HCT116 (cell line): ENCODE measurements around the gene MRRF. TPM values are rescaled to one million over a fixed set of nuclear protein-coding genes. Genes with fewer than 3 reads are reported as not detected.

ENCODE experiments used
- ATAC-seq: fragments of 200-7000 bp; cut with Tn5 transposase; 2 replicates; pipeline ENCODE4 v1.9.1; 2020; ENCODE audit warnings: mild to moderate bottlenecking, moderate library complexity
- BruUV-seq: library from RNA; stranded (reverse); fragments of 400-500 nt; replicated peaks from 2 replicates; lab custom pipeline; 2021; lab: Mats Ljungman, UMichigan
- CTCF ChIA-PET: fragments of 300-600 bp; sonication (Branson Sonifier 250); formaldehyde crosslinking; loops from one replicate; lab custom pipeline; 2021; ENCODE audit warnings: antibody characterized with exemption; lab: Charles Lee
- POLR2A ChIA-PET: fragments of 300-600, 350-600 bp; sonication (Branson Sonifier 250); formaldehyde crosslinking; loops from one replicate; lab custom pipeline; 2021; ENCODE audit warnings: antibody characterized with exemption; lab: Charles Lee
- RAD21 ChIA-PET, 2 experiments: fragments of 300-600 bp; sonication (Branson Sonifier 250); formaldehyde crosslinking; loops; one replicate each; lab custom pipeline; 2023; ENCODE audit warnings: low total read pairs in 2 of 2; ENCODE audit not compliant: uncharacterized antibody in 2 of 2, unreplicated experiment in 2 of 2, low non-redundant PET in 1 of 2; lab: Charles Lee
- DNase-seq: peaks from one replicate; pipeline ENCODE4 v3.0.0-alpha.2; 2010; ENCODE audit warnings: low read depth, low spot score
- H2AFZ ChIP-seq: fragments of 200-600 bp; shearing (Covaris generic), sonication (generic); 2 replicates; pipeline ENCODE4 v1.6.1; 2017; ENCODE audit warnings: low read depth, mixed run types, mixed read lengths, antibody characterized with exemption, low read length; ENCODE audit not compliant: poor library complexity, severe bottlenecking
- H3K27ac ChIP-seq: 2 replicates; pipeline ENCODE4 v1.5.1; 2012; ENCODE audit warnings: low read depth, low read length
- H3K27me3 ChIP-seq: fragments of 200-600 bp; sonication (generic); 2 replicates; pipeline ENCODE4 v1.6.1; 2016; ENCODE audit warnings: mixed run types, low read length, mixed read lengths; ENCODE audit not compliant: insufficient read depth
- H3K36me3 ChIP-seq, 2 experiments: fragments of 200-500 bp in 1 of 2; fragments of 200-600 bp in 1 of 2; sonication (Bioruptor generic) in 1 of 2; sonication (generic) in 1 of 2; 2 replicates each; pipeline versions ENCODE4 v1.5.1 to v1.6.1; 2014 to 2016; ENCODE audit warnings: low read length in 2 of 2, inconsistent platforms in 1 of 2, mixed read lengths in 1 of 2, mixed run types in 1 of 2; ENCODE audit not compliant: insufficient read depth in 2 of 2, control insufficient read depth in 1 of 2
- H3K4me1 ChIP-seq, 2 experiments: fragments of 200-600 bp in 1 of 2; sonication (generic) in 1 of 2; 2 replicates each; pipeline versions ENCODE4 v1.5.1 to v1.6.1; 2012 to 2017; ENCODE audit warnings: low read length in 2 of 2, inconsistent platforms in 1 of 2, mild to moderate bottlenecking in 1 of 2, mixed read lengths in 1 of 2, mixed run types in 1 of 2, moderate library complexity in 1 of 2; ENCODE audit not compliant: insufficient read depth in 2 of 2, control insufficient read depth in 1 of 2
- H3K4me2 ChIP-seq: fragments of 200-600 bp; sonication (generic); 2 replicates; pipeline ENCODE4 v1.6.1; 2017; ENCODE audit warnings: mixed run types, low read length, mixed read lengths
- H3K4me3 ChIP-seq, 2 experiments: fragments of 200-600 bp in 1 of 2; sonication (generic) in 1 of 2; replicated peaks in 1 of 2; 2 replicates each; pipeline ENCODE4 v1.5.1; 2011 to 2016; ENCODE audit warnings: low read length in 2 of 2, control low read depth in 1 of 2, low read depth in 1 of 2, mild to moderate bottlenecking in 1 of 2, mixed read lengths in 1 of 2, mixed run types in 1 of 2
- H3K79me2 ChIP-seq: fragments of 200-600 bp; sonication (generic); 2 replicates; pipeline ENCODE4 v1.6.1; 2017; ENCODE audit warnings: mild to moderate bottlenecking, mixed run types, low read length, moderate library complexity, mixed read lengths; ENCODE audit not compliant: insufficient read depth
- H3K9ac ChIP-seq: fragments of 200-600 bp; sonication (generic); 2 replicates; pipeline ENCODE4 v1.6.1; 2016; ENCODE audit warnings: low read length, mixed read lengths
- H3K9me2 ChIP-seq: fragments of 200-600 bp; sonication (generic), shearing (Covaris generic); 2 replicates; pipeline ENCODE4 v1.6.1; 2017; ENCODE audit warnings: mixed run types, mild to moderate bottlenecking, moderate library complexity; ENCODE audit not compliant: insufficient read depth
- H3K9me3 ChIP-seq, 2 experiments: fragments of 200-500 bp in 1 of 2; fragments of 200-600 bp in 1 of 2; sonication (Bioruptor generic) in 1 of 2; sonication (generic) in 1 of 2; 2 replicates each; pipeline ENCODE4 v1.6.1; 2014 to 2017; ENCODE audit warnings: low read length in 2 of 2, mixed read lengths in 2 of 2, inconsistent platforms in 1 of 2, low read depth in 1 of 2, mild to moderate bottlenecking in 1 of 2, mixed run types in 1 of 2, moderate library complexity in 1 of 2; ENCODE audit not compliant: control insufficient read depth in 1 of 2, insufficient read depth in 1 of 2
- H4K20me1 ChIP-seq: fragments of 200-600 bp; sonication (generic), shearing (Covaris generic); 2 replicates; pipeline ENCODE4 v1.6.1; 2017; ENCODE audit warnings: mixed run types, mild to moderate bottlenecking, moderate library complexity; ENCODE audit not compliant: insufficient read depth
- ATF3 ChIP-seq: IDR thresholded peaks from 2 replicates; pipeline ENCODE4 v1.6.1; 2012
- CBX3 ChIP-seq: IDR thresholded peaks from 2 replicates; pipeline ENCODE4 v1.6.1; 2012; ENCODE audit warnings: low read depth
- EGR1 ChIP-seq: IDR thresholded peaks from 2 replicates; pipeline ENCODE4 v1.6.1; 2012; ENCODE audit warnings: low read depth
- EZH2 ChIP-seq: fragments of 200-600 bp; sonication (generic); IDR thresholded peaks from 2 replicates; pipeline ENCODE4 v1.6.1; 2017; ENCODE audit warnings: antibody characterized with exemption, mixed run types
- EZH2phosphoT487 ChIP-seq: fragments of 200-600 bp; IDR thresholded peaks from 2 replicates; pipeline ENCODE4 v1.6.1; 2018; ENCODE audit warnings: antibody characterized with exemption, borderline replicate concordance
- MAX ChIP-seq: IDR thresholded peaks from 2 replicates; pipeline ENCODE4 v1.6.1; 2012
- RAD21 ChIP-seq: IDR thresholded peaks from 2 replicates; pipeline ENCODE4 v1.6.1; 2012; ENCODE audit warnings: low read depth, mild to moderate bottlenecking
- SIN3A ChIP-seq: IDR thresholded peaks from 2 replicates; pipeline ENCODE4 v1.6.1; 2012; ENCODE audit warnings: low read depth
- SP1 ChIP-seq: IDR thresholded peaks from 2 replicates; pipeline ENCODE4 v1.6.1; 2012; ENCODE audit warnings: low read depth
- TCF7L2 ChIP-seq: IDR thresholded peaks from 2 replicates; pipeline ENCODE4 v1.7.0; 2011; ENCODE audit warnings: borderline replicate concordance, inconsistent platforms; ENCODE audit not compliant: insufficient read depth, insufficient read length; ENCODE audit errors: extremely low read depth
- YY1 ChIP-seq: IDR thresholded peaks from 2 replicates; pipeline ENCODE4 v1.6.1; 2011; ENCODE audit warnings: low read length, low read depth, moderate library complexity, mild to moderate bottlenecking; ENCODE audit not compliant: insufficient replicate concordance; ENCODE audit errors: extremely low read depth
- ZBTB33 ChIP-seq: IDR thresholded peaks from 2 replicates; pipeline ENCODE4 v1.6.1; 2011; ENCODE audit warnings: mild to moderate bottlenecking, low read length, moderate library complexity; ENCODE audit not compliant: insufficient replicate concordance; ENCODE audit errors: extremely low read depth
- ZFX ChIP-seq: fragments of 450-650 bp; IDR thresholded peaks from 2 replicates; pipeline ENCODE4 v1.6.1; 2017
- ZNF274 ChIP-seq: fragments of 200-500 bp; sonication (Bioruptor generic); IDR thresholded peaks from 2 replicates; pipeline ENCODE4 v1.6.1; 2014; ENCODE audit warnings: mild to moderate bottlenecking, low read depth, low read length, inconsistent platforms
- intact Hi-C: fragments of 100-400 bp; cut with micrococcal nuclease; formaldehyde crosslinking; loops from 2 replicates; pipeline ENCODE4 v1.10.0; 2022
- total RNA-seq: library from RNA; stranded (reverse); gene quantifications from one replicate; pipeline ENCODE4 v1.2.1, GENCODE V29; 2021; ENCODE audit not compliant: unreplicated experiment
- TF ChIP-seq, protein P1 (sequence below), 3 experiments: fragments of 200-600 bp in 1 of 3; sonication (generic) in 1 of 3; IDR thresholded peaks in 2 of 3; conservative IDR thresholded peaks in 1 of 3; 2 replicates each; pipeline ENCODE4 v1.5.1; 2012 to 2017; ENCODE audit warnings: low read depth in 2 of 3, low read length in 2 of 3, antibody characterized with exemption in 1 of 3, borderline replicate concordance in 1 of 3, control low read depth in 1 of 3, mild to moderate bottlenecking in 1 of 3, mixed read lengths in 1 of 3, mixed run types in 1 of 3, moderate library complexity in 1 of 3; ENCODE audit not compliant: insufficient read depth in 1 of 3

MRRF gene
- total RNA-seq, 1 experiment from 2014 or later = 88.6 TPM

- TF ChIP-seq TCF7L2 = no peak
- no peak for TF ChIP-seq SP1
- no peak for TF ChIP-seq YY1
- no peak for TF ChIP-seq EZH2
- TF ChIP-seq ATF3 = no peak
- no peak for TF ChIP-seq EGR1
- TF ChIP-seq RAD21 = no peak
- no peak for TF ChIP-seq ZFX
- no peak for TF ChIP-seq SIN3A
Measured at GRCh38 chr9:122216138-122216797, 48.4 kb upstream of the MRRF start (continued).

- Histone ChIP-seq H3K4me3 (no peak overlapping the region), H3K4me2 (no peak overlapping the region), H3K27ac (no peak overlapping the region), H2AFZ (no peak overlapping the region), H3K9ac (no peak overlapping the region), H3K36me3 (no peaks in the 10 kb centered on the region), H3K9me3 (no peaks in the 10 kb centered on the region), H3K79me2 (no peaks in the 10 kb centered on the region), H3K27me3 (no peaks in the 10 kb centered on the region)
- no peak for ATAC-seq
- CTCF ChIA-PET = no interaction called here
- TF ChIP-seq EGR1 = no peak
- TF ChIP-seq, protein P1, sequence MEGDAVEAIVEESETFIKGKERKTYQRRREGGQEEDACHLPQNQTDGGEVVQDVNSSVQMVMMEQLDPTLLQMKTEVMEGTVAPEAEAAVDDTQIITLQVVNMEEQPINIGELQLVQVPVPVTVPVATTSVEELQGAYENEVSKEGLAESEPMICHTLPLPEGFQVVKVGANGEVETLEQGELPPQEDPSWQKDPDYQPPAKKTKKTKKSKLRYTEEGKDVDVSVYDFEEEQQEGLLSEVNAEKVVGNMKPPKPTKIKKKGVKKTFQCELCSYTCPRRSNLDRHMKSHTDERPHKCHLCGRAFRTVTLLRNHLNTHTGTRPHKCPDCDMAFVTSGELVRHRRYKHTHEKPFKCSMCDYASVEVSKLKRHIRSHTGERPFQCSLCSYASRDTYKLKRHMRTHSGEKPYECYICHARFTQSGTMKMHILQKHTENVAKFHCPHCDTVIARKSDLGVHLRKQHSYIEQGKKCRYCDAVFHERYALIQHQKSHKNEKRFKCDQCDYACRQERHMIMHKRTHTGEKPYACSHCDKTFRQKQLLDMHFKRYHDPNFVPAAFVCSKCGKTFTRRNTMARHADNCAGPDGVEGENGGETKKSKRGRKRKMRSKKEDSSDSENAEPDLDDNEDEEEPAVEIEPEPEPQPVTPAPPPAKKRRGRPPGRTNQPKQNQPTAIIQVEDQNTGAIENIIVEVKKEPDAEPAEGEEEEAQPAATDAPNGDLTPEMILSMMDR (IDR thresholded peaks at IDR 0.05 in 2 of 3, conservative IDR thresholded peaks at IDR 0.05 in 1 of 3; ENCODE audit: borderline replicate concordance in 1 of 3, insufficient read depth in 1 of 3, low read depth in 2 of 3, low read length in 2 of 3) = no peak
- no peak for TF ChIP-seq EZH2phosphoT487
- TF ChIP-seq CBX3 = no peak
- no peak for TF ChIP-seq MAX
- no peak for TF ChIP-seq ZBTB33
- no peak for TF ChIP-seq ZNF274
- TF ChIP-seq, all 23 proteins: peak for 0
- ChIA-PET RAD21 (interaction anchor here in 1 of 2 experiments (0.7 kb wide), 1 partner anchor 102 kb away, joined by 4 read pairs; no protein-coding TSS in a partner anchor), POLR2A (no interaction called here)
- peaks cover 3 to 23% of the 10 kb centered on the region in 2 experiments; a peak in 3 of 4 replicates for H3K4me1 ChIP-seq
- no peak for DNase-seq
- no peaks in the 10 kb centered on the region for H4K20me1 ChIP-seq
- intact Hi-C loops = no loop called here
- BruUV-seq = no TSS peak
- H3K9me2 ChIP-seq = no peaks in the 10 kb centered on the region
Measured at GRCh38 chr9:122216798-122217418, 47.8 kb upstream of the MRRF start.
